CD14-positive monocyte (primary cell): ENCODE results near the gene SREK1IP1. TPM values are rescaled to one million over a fixed set of nuclear protein-coding genes. Genes with fewer than 3 reads are reported as not detected.

Experiments
- DNase-seq, 3 donors: peaks; one replicate each; pipeline ENCODE4 v3.0.0-alpha.2; 2011 to 2022
- H2AFZ ChIP-seq: 2 replicates; pipeline ENCODE4 v1.6.0; 2012; ENCODE audit warnings: mild to moderate bottlenecking, low read depth, low read length, inconsistent platforms; ENCODE audit not compliant: insufficient read depth, poor library complexity, severe bottlenecking
- H3K27ac ChIP-seq, 2 donors: 1 replicate in 1 of 2; 2 replicates in 1 of 2; pipeline ENCODE4 v1.5.1; 2012 to 2013; ENCODE audit warnings: low read length in 2 of 2, control low read depth in 1 of 2, inconsistent platforms in 1 of 2, low read depth in 1 of 2, mild to moderate bottlenecking in 1 of 2
- H3K27me3 ChIP-seq, 2 donors: one replicate each; pipeline versions ENCODE4 v1.6.0 to v1.6.1; 2011 to 2013; ENCODE audit warnings: low read length in 2 of 2; ENCODE audit not compliant: control insufficient read depth in 2 of 2, insufficient read depth in 2 of 2
- H3K36me3 ChIP-seq, 2 donors: replicated peaks in 1 of 2; 1 replicate in 1 of 2; 2 replicates in 1 of 2; pipeline versions ENCODE4 v1.5.1 to v1.6.1; 2012 to 2013; ENCODE audit warnings: low read length in 2 of 2, control low read depth in 1 of 2, inconsistent platforms in 1 of 2, mild to moderate bottlenecking in 1 of 2; ENCODE audit not compliant: insufficient read depth in 2 of 2, control insufficient read depth in 1 of 2
- H3K4me1 ChIP-seq, 2 donors: 1 replicate in 1 of 2; 2 replicates in 1 of 2; pipeline versions ENCODE4 v1.5.1 to v1.6.1; 2012 to 2013; ENCODE audit warnings: low read length in 2 of 2, control low read depth in 1 of 2, inconsistent platforms in 1 of 2, mild to moderate bottlenecking in 1 of 2, moderate library complexity in 1 of 2; ENCODE audit not compliant: insufficient read depth in 2 of 2, control insufficient read depth in 1 of 2
- H3K4me2 ChIP-seq: replicated peaks from 2 replicates; pipeline ENCODE3; 2012; ENCODE audit warnings: low read length, moderate library complexity, mild to moderate bottlenecking; ENCODE audit not compliant: poor library complexity, severe bottlenecking; ENCODE audit errors: extremely low read depth
- H3K4me3 ChIP-seq, 3 experiments: fragments of 200-600 bp in 1 of 3; sonication (generic) in 1 of 3; replicated peaks in 1 of 3; 1 replicate in 2 of 3; 2 replicates in 1 of 3; pipeline ENCODE4 v1.5.1; 2011 to 2013; ENCODE audit warnings: low read length in 3 of 3, mild to moderate bottlenecking in 3 of 3, control low read depth in 2 of 3, low read depth in 2 of 3, inconsistent platforms in 1 of 3, moderate library complexity in 1 of 3
- H3K79me2 ChIP-seq: 2 replicates; pipeline ENCODE4 v1.6.0; 2012; ENCODE audit warnings: mild to moderate bottlenecking, control low read depth, inconsistent platforms, low read length, moderate library complexity; ENCODE audit not compliant: insufficient read depth
- H3K9ac ChIP-seq: 2 replicates; pipeline ENCODE4 v1.6.0; 2017; ENCODE audit warnings: low read length, mild to moderate bottlenecking; ENCODE audit not compliant: insufficient read depth, poor library complexity, severe bottlenecking
- H3K9me3 ChIP-seq, 2 donors: replicated peaks in 1 of 2; 1 replicate in 1 of 2; 2 replicates in 1 of 2; pipeline versions ENCODE4 v1.5.1 to v1.6.1; 2012 to 2013; ENCODE audit warnings: low read length in 2 of 2, control low read depth in 1 of 2; ENCODE audit not compliant: control insufficient read depth in 1 of 2, insufficient read depth in 1 of 2
- H4K20me1 ChIP-seq: 2 replicates; pipeline ENCODE4 v1.6.0; 2012; ENCODE audit warnings: mild to moderate bottlenecking, low read length, control low read depth, moderate library complexity; ENCODE audit not compliant: insufficient read depth
- H3K27ac Mint-ChIP-seq, 7 donors: one replicate each; pipeline ENCODE4 v1.8.0; 2020; ENCODE audit warnings: mild to moderate bottlenecking in 7 of 7, mixed read lengths in 7 of 7, moderate library complexity in 6 of 7, inconsistent platforms in 2 of 7
- H3K27me3 Mint-ChIP-seq, 3 donors: one replicate each; pipeline ENCODE4 v1.8.0; 2021 to 2022; ENCODE audit warnings: low read depth in 3 of 3, mild to moderate bottlenecking in 3 of 3, mixed read lengths in 3 of 3, moderate library complexity in 3 of 3, inconsistent platforms in 1 of 3
- H3K36me3 Mint-ChIP-seq, 2 donors: one replicate each; pipeline ENCODE4 v1.8.0; 2020; ENCODE audit warnings: mixed read lengths in 2 of 2, inconsistent platforms in 1 of 2, mild to moderate bottlenecking in 1 of 2
- H3K4me1 Mint-ChIP-seq: one replicate; pipeline ENCODE4 v1.8.0; 2020; ENCODE audit warnings: mild to moderate bottlenecking, mixed read lengths
- H3K4me3 Mint-ChIP-seq, 2 donors: one replicate each; pipeline ENCODE4 v1.8.0; 2020; ENCODE audit warnings: mild to moderate bottlenecking in 2 of 2, mixed read lengths in 2 of 2, moderate library complexity in 1 of 2
- H3K9me3 Mint-ChIP-seq, 7 donors: one replicate each; pipeline ENCODE4 v1.8.0; 2020 to 2022; ENCODE audit warnings: mixed read lengths in 7 of 7, mild to moderate bottlenecking in 6 of 7, moderate library complexity in 6 of 7, inconsistent platforms in 2 of 7
- CTCF ChIP-seq: fragments of 200-600 bp; IDR thresholded peaks from one replicate; pipeline ENCODE4 v1.8.0; 2022; ENCODE audit warnings: antibody characterized with exemption, mild to moderate bottlenecking
- WGBS: methylation state at CpG from one replicate; pipeline ENCODE4 v1.1.5; 2013; ENCODE audit warnings: missing lambda C conversion rate; ENCODE audit not compliant: insufficient coverage; 5-methylcytosine and 5-hydroxymethylcytosine counted together
- intact Hi-C, 2 donors: fragments of 100-400 bp; cut with micrococcal nuclease; formaldehyde crosslinking; loops; one replicate each; pipeline versions ENCODE4 v1.15.0 to v1.15.1; 2023
- polyA plus RNA-seq, 3 donors: library from polyadenylated mRNA; depleted of rRNA in 1 of 3; unstranded in 2 of 3; stranded (reverse) in 1 of 3; fragments of 300-500 nt in 2 of 3; fragments of >200 nt in 1 of 3; fragmentation: Illumina TruSeq in 2 of 3; gene quantifications; 1 replicate in 2 of 3; 2 replicates in 1 of 3; pipeline ENCODE4 v1.2.3, GENCODE V29; 2012 to 2021

Gene SREK1IP1
- polyA plus RNA-seq, 3 donors: 6.9 to 18.3 (median 16.9) TPM

GRCh38 chr5:64685866-64686265, 82.6 kb downstream of the SREK1IP1 start:
- Mint-ChIP-seq H3K4me3 (no peak overlapping the region), H3K36me3 (no peaks in the 10 kb centered on the region), H3K4me1 (peaks cover 6% of the 10 kb centered on the region), H3K27ac (no peak overlapping the region), H3K9me3 (peaks cover 0 to 8% (median 3%) of the 10 kb centered on the region in 7 donors), H3K27me3 (peaks cover 14 to 34% (median 27%) of the 10 kb centered on the region in 3 donors)
- Histone ChIP-seq H3K4me1 (no peaks in the 10 kb centered on the region), H3K4me3 (no peak overlapping the region), H2AFZ (no peak overlapping the region), H3K27me3 (peaks cover 24 to 26% of the 10 kb centered on the region in 2 donors), H3K27ac (no peak overlapping the region), H3K79me2 (no peaks in the 10 kb centered on the region), H3K9ac (no peak overlapping the region), H3K9me3 (peaks cover 0 to 8% of the 10 kb centered on the region in 2 donors), H3K36me3 (no peaks in the 10 kb centered on the region), H4K20me1 (no peaks in the 10 kb centered on the region), H3K4me2 (no peak overlapping the region)
- no peak for DNase-seq
- no peak for TF ChIP-seq CTCF
- WGBS: 100% methylated on average over 4 of the region's 5 CpGs
- intact Hi-C loops: no loop called here

- H3K9ac ChIP-seq: no peak overlapping the region
- H3K4me2 ChIP-seq: no peak overlapping the region
- Mint-ChIP-seq H3K9me3 (peaks cover 0 to 8% (median 1%) of the 10 kb centered on the region in 7 donors), H3K27ac (no peak overlapping the region), H3K27me3 (peaks cover 3 to 10% (median 9%) of the 10 kb centered on the region in 3 donors), H3K36me3 (no peaks in the 10 kb centered on the region), H3K4me3 (no peak overlapping the region), H3K4me1 (no peaks in the 10 kb centered on the region)
- peaks cover 0 to under 1% of the 10 kb centered on the region in 2 donors for H3K27me3 ChIP-seq
- H3K79me2 ChIP-seq: no peaks in the 10 kb centered on the region
- 94% methylated on average over 7 of the region's 7 CpGs for WGBS
- no peaks in the 10 kb centered on the region for H3K4me1 ChIP-seq
- intact Hi-C loops: no loop called here
- no peaks in the 10 kb centered on the region for H3K9me3 ChIP-seq
- DNase-seq: no peak
- H3K27ac ChIP-seq: no peak overlapping the region
- H2AFZ ChIP-seq: no peak overlapping the region
- no peaks in the 10 kb centered on the region for H4K20me1 ChIP-seq
- TF ChIP-seq CTCF: no peak
- H3K36me3 ChIP-seq: no peaks in the 10 kb centered on the region
- H3K4me3 ChIP-seq: no peak overlapping the region
Measured at GRCh38 chr5:64682608-64683007, 85.9 kb downstream of the SREK1IP1 start.
